HuH-7 (cell line): ENCODE data around the gene HIRA.

Source experiments
- DNase-seq: peaks from one replicate; pipeline ENCODE4 v3.0.0; 2011; ENCODE audit warnings: low spot score

Gene HIRA

GRCh38 chr22:19431649-19432132 is at the start of gene HIRA:
Gene HIRA (minus strand): TSS chr22:19431733. CDS start chr22:19431476, 257 bp downstream.
- DNase-seq = peak; percentile 72

- no peak for DNase-seq
Measured at GRCh38 chr22:19480789-19481188, 49.3 kb upstream of the HIRA start.

GRCh38 chr22:19480173-19480568 is 48.6 kb upstream of the HIRA start:
- no peak for DNase-seq

- peak; percentile 96 for DNase-seq
Measured at GRCh38 chr22:19479355-19480172, 48.0 kb upstream of the HIRA start, which contains the start of gene CDC45. Gene CDC45 (plus strand): TSS chr22:19479920. CDS start chr22:19479969, 49 bp downstream.

- DNase-seq = peak; percentile 78
Measured at GRCh38 chr22:19478901-19479354, 47.4 kb upstream of the HIRA start, which contains the start of gene UFD1. Gene UFD1 (minus strand): TSS chr22:19479193. CDS start chr22:19479085, 108 bp downstream.

GRCh38 chr22:19478045-19478900 is 46.7 kb upstream of the HIRA start:
- DNase-seq = no peak

- DNase-seq = no peak
Measured at GRCh38 chr22:19477321-19478044, 46.0 kb upstream of the HIRA start.

- no peak for DNase-seq
Measured at GRCh38 chr22:19476023-19476422, 44.5 kb upstream of the HIRA start.

GRCh38 chr22:19473578-19473977 is 42.0 kb upstream of the HIRA start:
- DNase-seq = no peak

GRCh38 chr22:19472233-19472632 is 40.7 kb upstream of the HIRA start:
- no peak for DNase-seq

- DNase-seq = no peak
Measured at GRCh38 chr22:19471572-19471971, 40.0 kb upstream of the HIRA start.

GRCh38 chr22:19470010-19470409 is 38.5 kb upstream of the HIRA start:
- DNase-seq = no peak

GRCh38 chr22:19469421-19469820 is 37.9 kb upstream of the HIRA start:
- DNase-seq = no peak

- DNase-seq = no peak
Measured at GRCh38 chr22:19467912-19468311, 36.4 kb upstream of the HIRA start.

GRCh38 chr22:19466848-19467752 is 35.6 kb upstream of the HIRA start:
- DNase-seq = no peak

- DNase-seq = no peak
Measured at GRCh38 chr22:19466126-19466716, 34.7 kb upstream of the HIRA start.

GRCh38 chr22:19464975-19465374 is 33.4 kb upstream of the HIRA start:
- no peak for DNase-seq

GRCh38 chr22:19464546-19464945 is 33.0 kb upstream of the HIRA start:
- no peak for DNase-seq

- no peak for DNase-seq
Measured at GRCh38 chr22:19463491-19464469, 32.2 kb upstream of the HIRA start.
